Activated CD8-positive, alpha-beta memory T cell treated with anti-CD3 and anti-CD28 coated beads for 48 hours (primary cell): ENCODE measurements around the gene CLIP3.
"Not testable (repeated sequence)": the region's sequence is repeated elsewhere in the genome, so short reads cannot be mapped to it uniquely, and the experiment has no call there.

Experiments used
- DNase-seq, 3 experiments: peaks; one replicate each; pipeline ENCODE4 v3.0.0-alpha.2; 2020; ENCODE audit warnings: low read depth in 2 of 3, low spot score in 2 of 3

CLIP3 gene, protein sequence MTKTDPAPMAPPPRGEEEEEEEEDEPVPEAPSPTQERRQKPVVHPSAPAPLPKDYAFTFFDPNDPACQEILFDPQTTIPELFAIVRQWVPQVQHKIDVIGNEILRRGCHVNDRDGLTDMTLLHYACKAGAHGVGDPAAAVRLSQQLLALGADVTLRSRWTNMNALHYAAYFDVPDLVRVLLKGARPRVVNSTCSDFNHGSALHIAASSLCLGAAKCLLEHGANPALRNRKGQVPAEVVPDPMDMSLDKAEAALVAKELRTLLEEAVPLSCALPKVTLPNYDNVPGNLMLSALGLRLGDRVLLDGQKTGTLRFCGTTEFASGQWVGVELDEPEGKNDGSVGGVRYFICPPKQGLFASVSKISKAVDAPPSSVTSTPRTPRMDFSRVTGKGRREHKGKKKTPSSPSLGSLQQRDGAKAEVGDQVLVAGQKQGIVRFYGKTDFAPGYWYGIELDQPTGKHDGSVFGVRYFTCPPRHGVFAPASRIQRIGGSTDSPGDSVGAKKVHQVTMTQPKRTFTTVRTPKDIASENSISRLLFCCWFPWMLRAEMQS

GRCh38 chr19:36032251-36033104 is at the start of gene CLIP3:
CLIP3 (minus strand) TSS chr19:36032873; CDS start chr19:36032357, 516 bp downstream.
- DNase-seq, result peak in 1 of 3 experiments; percentile 34

DNA sequence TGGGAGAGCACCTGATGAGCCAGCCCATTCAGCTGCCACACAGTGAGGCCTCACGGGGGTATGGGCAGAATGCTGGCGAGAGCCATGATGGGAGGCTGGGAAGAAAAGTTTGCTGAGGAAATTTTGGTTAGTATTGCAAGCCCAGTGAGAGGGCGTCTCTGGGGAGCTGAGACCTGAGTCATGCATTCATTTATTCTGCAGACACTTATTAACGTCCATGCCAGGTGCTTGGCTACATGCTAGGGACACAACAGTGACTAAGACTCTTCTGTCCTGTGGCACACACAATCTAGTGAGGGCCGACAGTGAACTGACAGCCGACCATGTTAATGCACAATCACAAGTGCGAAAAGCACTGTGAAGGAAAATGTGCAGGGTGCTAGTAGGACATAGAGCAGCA is 49.2 kb upstream of the CLIP3 start:
- DNase-seq, result no peak

GRCh38 chr19:36081385-36081784 is 48.7 kb upstream of the CLIP3 start:
- DNase-seq, result no peak

DNA sequence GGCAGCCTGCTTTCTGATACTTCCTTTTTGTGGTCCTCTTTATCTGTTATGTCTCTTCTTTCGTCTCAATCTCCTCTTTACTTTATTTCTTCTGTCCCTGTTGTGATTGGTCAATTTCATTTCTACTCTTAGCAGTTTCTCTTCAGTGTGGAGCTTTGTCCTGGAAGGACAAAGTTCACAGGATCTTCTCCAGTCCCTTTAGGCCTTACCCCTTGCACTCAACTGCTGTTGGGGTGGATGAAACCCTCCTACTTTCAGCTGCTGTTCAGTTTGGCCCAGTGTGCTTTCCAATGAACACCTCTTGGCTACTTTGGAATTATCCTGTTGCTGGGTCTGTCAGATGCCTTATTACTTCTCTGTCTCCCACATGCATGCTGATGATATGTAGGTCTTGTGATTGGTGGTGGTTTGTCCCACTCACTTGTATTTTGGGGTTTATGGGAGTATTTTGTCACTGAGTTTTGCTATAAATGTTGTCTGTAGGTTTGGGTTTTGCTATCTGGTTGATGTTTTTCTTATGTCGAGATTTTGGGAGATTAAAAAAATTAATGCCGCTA is 46.8 kb upstream of the CLIP3 start:
- DNase-seq, result no peak

GRCh38 chr19:36073121-36073876 is 40.6 kb upstream of the CLIP3 start:
- DNase-seq, result no peak

GRCh38 chr19:36072081-36072480 is 39.4 kb upstream of the CLIP3 start:
- no peak for DNase-seq

GRCh38 chr19:36068810-36069499 is 36.3 kb upstream of the CLIP3 start:
- not testable (repeated sequence) for DNase-seq

DNA sequence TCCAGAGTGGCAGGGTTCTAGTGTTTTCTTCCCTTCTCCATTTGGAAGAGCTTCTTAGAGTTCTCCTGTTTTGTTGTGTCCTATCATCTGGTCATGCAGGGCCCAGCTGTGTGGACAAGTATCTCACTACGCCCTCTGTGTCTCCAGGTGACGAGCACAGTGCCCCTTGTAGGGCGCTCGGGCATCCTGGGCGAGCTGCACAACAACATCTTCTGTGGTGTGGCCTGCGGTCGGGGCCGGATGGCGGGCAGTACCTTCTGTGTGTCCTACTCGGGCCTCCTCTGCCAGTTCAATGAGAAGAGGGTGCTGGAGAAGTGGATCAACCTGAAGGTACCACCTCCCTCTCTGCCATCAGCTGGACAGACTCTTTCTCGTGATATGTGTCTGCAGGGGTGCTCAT is 35.0 kb upstream of the CLIP3 start:
- DNase-seq, result no peak

GRCh38 chr19:36064826-36065225 is 32.2 kb upstream of the CLIP3 start:
- DNase-seq, result no peak

- DNase-seq, result no peak
Measured at GRCh38 chr19:36061367-36061766, 28.7 kb upstream of the CLIP3 start.

DNA sequence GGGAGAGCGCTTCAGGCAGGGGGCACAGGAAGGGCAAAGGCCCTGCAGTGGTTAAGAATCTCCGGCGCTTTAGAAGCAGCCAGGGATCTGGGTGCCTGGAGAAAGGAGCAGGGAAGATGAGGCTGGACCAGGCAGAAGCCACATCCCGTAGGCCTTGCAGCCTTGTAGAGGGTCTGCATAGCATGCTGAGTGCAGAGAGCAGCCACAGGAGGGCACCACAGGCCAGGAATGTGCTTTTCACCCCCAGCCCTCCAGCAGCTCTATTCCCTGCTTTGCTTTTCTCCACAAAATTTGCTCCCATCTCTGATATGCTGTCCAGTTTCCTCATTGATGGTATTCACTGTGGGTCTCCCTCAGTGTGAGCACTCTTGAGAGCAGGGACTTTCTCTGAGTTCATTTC is 27.8 kb upstream of the CLIP3 start:
- no peak for DNase-seq

DNA sequence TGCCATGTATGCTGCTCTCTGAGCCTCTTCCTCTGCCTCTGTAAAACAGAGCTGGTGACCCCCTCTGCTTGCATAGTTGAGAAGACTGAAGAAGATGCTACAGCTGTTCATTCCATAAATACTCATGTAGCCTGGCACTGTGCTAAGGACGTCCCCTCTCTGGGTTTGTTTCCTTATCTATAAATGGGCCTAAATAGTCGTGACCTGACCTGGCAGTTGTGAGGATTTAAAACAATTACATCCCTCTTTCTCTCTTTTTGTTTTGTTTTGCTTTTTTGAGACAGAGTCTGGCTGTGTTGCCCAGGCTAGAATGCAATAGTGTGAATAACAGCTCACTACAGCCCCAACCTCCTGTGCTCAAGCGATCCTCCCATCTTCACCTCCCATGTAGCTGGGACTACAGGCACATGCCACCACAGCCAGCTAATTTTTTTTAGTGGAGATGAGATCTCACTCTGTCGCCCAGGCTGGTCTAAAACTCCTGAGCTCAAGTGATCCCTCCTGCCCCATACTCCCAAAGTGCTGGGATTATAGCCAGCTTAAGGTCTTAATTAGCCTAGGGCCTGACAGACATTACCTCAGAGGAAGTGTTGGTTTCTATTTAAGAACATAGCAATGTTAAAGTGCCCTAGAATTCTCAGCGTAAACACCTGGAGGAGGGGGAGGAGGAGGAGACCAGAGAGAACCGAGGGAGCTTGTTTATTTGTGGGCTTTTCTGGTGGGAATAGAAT is 26.7 kb upstream of the CLIP3 start:
- DNase-seq, result no peak

DNA sequence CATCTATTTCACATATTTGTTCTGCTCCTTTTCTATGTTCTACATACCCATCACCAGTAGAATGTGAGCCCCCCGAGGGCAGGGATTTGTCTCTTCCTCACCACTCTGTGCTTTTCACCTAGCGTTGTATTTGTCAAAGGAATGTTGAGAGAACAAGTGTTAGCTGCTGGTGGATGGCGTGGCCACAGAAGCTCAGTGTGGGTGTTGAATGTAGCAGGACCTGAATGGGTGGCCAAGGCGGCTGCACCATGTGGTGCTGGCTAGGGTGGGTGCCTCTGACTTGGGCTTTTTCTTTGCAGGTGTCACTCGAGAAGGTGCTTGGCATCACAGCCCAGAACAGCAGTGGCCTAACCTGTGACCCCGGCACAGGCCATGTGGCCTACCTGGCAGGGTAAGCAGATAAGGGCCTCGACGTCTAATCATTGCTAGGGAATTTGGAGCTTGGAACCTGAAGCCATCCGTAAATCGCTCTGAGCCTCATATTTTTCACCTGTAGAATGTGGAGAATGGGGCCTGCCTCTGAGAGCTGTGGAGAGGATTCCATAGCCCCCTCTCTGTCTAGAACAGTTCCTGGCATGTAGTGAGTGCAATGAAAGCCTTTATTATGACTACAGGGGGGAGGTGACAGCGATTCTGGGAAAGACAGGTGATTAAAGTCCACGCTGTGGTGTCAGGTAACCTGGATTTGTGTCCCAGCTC is 26.0 kb upstream of the CLIP3 start:
- no peak for DNase-seq

GRCh38 chr19:36054733-36055686 is 22.3 kb upstream of the CLIP3 start, which contains the start of gene WDR62:
WDR62 (plus strand) TSS chr19:36054897; CDS start chr19:36054972, 75 bp downstream.
- DNase-seq, result peak; percentile 86 to 92 (median 89)

- DNase-seq, result peak; percentile 88 to 99 (median 98)
Measured at GRCh38 chr19:36054119-36054732, 21.6 kb upstream of the CLIP3 start, which contains the start of gene THAP8. THAP8 (minus strand) TSS chr19:36054285; CDS start chr19:36054217, 68 bp downstream.

- no peak for DNase-seq
Measured at GRCh38 chr19:36051637-36052036, 19.0 kb upstream of the CLIP3 start.

DNA sequence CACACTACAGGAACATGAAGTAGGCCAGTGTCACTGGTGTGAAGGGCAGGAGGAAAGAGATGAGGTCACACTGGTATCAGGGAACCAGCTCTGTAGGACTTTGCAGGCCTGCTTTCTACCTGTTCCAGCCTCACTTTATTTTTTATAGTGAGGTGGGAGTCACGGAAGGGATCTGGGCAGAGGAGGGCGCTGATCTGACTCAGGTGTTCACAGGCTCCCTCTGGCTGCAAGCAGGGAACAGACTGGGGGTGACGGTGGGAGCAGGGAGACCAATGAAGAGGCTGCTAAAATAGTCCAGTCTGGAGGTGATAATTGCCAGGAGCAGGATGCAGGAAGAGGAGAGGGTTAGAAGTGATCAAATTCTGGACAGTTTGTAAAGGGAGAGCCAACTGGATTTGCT is 18.6 kb upstream of the CLIP3 start:
- DNase-seq, result no peak
